HT1080 (cell line): ENCODE results near the gene IL12A. TPM values are rescaled to one million over a fixed set of nuclear protein-coding genes. Genes with fewer than 3 reads are reported as not detected.

ENCODE experiments used
- DNase-seq: peaks from one replicate; pipeline ENCODE4 v3.0.0-alpha.2; 2015; ENCODE audit warnings: low read depth
- polyA plus RNA-seq, 2 experiments: library from polyadenylated mRNA; depleted of rRNA; stranded (reverse); fragments of >200 nt; gene quantifications; 2 replicates each; pipeline ENCODE4 v1.2.3, GENCODE V29; 2015
- total RNA-seq: library from RNA; depleted of rRNA; stranded (reverse); fragments of >200 nt; shearing (Covaris generic); gene quantifications from 2 replicates; pipeline ENCODE4 v1.2.3, GENCODE V29; 2014; rRNA removed

IL12A gene
- total RNA-seq = 18.8 and 27.1 TPM in 2 replicates
- 6.1 and 11.2 TPM in 2 replicates for polyA plus RNA-seq (2015; cell fraction: cytosol; rRNA removed)
- 7.7 and 10.7 TPM in 2 replicates for polyA plus RNA-seq (2015; cell fraction: nucleus; rRNA removed)

- DNase-seq = peak; percentile 83
These were observed at the start of gene IL12A for GRCh38 chr3:159988617-159989271. Gene IL12A, plus strand, starts transcription at chr3:159988835.

GRCh38 chr3:159941038-159942000 lies 47.3 kb upstream of the IL12A start:
- DNase-seq = peak; percentile 49

- no peak for DNase-seq
These were observed 43.9 kb upstream of the IL12A start for GRCh38 chr3:159944781-159945180.

GRCh38 chr3:159945930-159946329 lies 42.7 kb upstream of the IL12A start:
- no peak for DNase-seq

GRCh38 chr3:159947220-159947619 lies 41.4 kb upstream of the IL12A start:
- DNase-seq = peak; percentile 39

GRCh38 chr3:159948429-159949144 lies 40.0 kb upstream of the IL12A start:
- peak; percentile 55 for DNase-seq

GRCh38 chr3:159950156-159950898 lies 38.3 kb upstream of the IL12A start:
- no peak for DNase-seq

- no peak for DNase-seq
These were observed 37.1 kb upstream of the IL12A start for GRCh38 chr3:159951540-159951939.

GRCh38 chr3:159953325-159954085 lies 35.1 kb upstream of the IL12A start:
- no peak for DNase-seq

GRCh38 chr3:159960188-159961148 lies 28.2 kb upstream of the IL12A start:
- no peak for DNase-seq

- DNase-seq = peak; percentile 84
These were observed 24.3 kb upstream of the IL12A start for GRCh38 chr3:159964166-159964973.

GRCh38 chr3:159971311-159971710 lies 17.3 kb upstream of the IL12A start:
- no peak for DNase-seq

- no peak for DNase-seq
These were observed 11.3 kb upstream of the IL12A start for GRCh38 chr3:159977295-159977694.

GRCh38 chr3:159978353-159978752 lies 10.3 kb upstream of the IL12A start:
- no peak for DNase-seq

- no peak for DNase-seq
These were observed 9.5 kb upstream of the IL12A start for GRCh38 chr3:159978918-159979703.

GRCh38 chr3:159982442-159982974 lies 6.1 kb upstream of the IL12A start:
- DNase-seq = no peak

GRCh38 chr3:159987291-159987711 lies 1.3 kb upstream of the IL12A start:
- peak; percentile 72 for DNase-seq
